Measurements from ENCODE around the gene KAZALD1.

KAZALD1 gene

DNA sequence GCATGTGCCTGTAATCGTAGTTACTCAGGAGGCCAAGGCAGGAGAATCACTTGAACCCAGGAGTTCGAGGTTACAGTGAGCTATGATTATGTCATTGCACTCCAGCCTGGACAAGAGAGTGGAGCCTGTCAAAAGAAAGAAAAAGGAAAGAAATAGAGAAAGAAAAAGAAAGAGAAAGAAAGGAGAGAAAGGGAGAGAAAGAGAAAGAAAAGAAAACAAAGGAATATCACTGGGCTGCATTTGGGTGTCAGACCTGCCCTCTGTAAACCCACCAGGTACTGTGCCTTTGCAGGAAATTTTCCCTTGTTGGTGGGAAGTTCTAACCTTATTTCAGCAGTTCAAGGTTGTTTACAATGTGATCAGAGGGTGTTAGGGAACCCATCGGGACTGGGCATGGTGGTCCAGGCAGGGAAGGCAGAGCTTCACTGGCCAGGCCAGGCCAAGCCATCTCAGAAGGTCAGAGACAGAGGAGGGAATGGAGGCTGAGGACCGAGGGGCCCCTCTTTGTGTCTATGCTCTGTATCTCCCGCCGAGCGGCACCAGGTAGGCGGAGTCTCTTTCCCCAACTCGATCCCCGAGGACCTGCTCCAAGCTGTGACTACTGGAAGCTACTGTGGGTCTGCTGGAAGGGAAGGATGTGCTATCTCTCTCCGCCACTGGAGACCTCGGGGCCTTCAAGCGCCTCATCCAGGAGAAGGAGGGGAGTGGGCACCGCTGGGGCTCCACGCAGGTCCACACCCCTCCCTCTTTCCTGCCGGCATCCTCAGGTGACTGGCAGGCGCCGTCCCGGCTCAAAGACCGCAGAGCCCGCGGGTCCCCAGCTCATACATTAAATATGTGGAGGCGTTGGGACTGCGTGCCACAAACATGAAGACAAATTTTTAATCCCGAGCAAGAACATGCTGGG is 15.2 kb upstream of the KAZALD1 start:
- in situ Hi-C loops (cut with MboI; ENCODE audit: low sequenced_read_pairs): no loop called here

GRCh38 chr10:101047268-101047667 is 14.5 kb upstream of the KAZALD1 start:
- in situ Hi-C loops (cut with MboI; ENCODE audit: low sequenced_read_pairs): no loop called here

GRCh38 chr10:101047961-101048892 is 13.6 kb upstream of the KAZALD1 start:
- in situ Hi-C loops (cut with MboI; ENCODE audit: low sequenced_read_pairs): no loop called here

DNA sequence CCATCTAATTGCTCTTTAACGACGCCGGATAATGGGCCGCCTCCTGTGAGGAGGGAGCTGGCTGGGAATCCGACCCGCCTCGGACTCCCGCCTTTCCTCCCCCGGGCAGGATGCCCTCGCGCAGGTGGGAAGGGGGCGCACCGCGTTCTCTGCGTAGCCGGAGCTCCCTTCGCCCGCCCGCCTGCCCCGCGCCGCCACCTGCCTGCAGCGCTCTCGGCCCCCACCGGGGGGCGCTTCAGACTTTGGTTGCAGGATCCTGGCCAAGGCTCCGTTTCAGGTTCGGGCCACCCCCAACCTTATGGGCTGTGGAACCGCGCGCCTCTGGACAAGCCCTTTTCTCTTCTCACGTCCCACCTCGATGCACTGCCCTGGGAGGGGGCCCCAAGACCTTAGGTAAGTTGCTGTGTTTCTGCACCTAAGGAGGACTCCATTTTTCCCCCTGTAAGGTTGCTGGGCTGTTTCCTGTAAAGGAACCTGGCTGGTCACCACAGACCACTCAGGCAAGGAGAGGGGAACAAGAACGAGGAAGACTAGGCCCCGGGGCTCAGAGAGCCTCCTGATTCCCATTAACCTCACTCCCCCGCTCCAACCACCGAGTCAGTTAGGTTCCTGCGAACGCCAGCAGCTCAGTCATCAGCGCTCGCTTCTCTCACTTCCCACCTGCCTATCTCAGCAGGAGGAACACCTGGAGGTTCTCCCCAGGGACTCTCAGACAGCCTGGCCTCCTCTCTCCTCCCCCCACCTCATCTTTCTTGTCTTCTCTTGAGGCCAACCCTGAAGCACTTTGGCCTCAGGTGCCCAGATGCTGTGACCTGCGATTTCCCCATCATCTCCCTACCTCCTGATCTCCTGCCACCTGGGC is 11.3 kb upstream of the KAZALD1 start:
- in situ Hi-C loops (cut with MboI; ENCODE audit: low sequenced_read_pairs): loop anchor here (10.0 kb wide), 1 partner anchor 94 kb away; no protein-coding TSS in a partner anchor

- in situ Hi-C loops (cut with MboI; ENCODE audit: low sequenced_read_pairs): loop anchor here (10.0 kb wide), 1 partner anchor 93 kb away; no protein-coding TSS in a partner anchor
Observed at GRCh38 chr10:101052285-101052684, 9.5 kb upstream of the KAZALD1 start.

- in situ Hi-C loops (cut with MboI; ENCODE audit: low sequenced_read_pairs): loop anchor here (10.0 kb wide), 1 partner anchor 91 kb away; no protein-coding TSS in a partner anchor
Observed at GRCh38 chr10:101053516-101053915, 8.3 kb upstream of the KAZALD1 start.

DNA sequence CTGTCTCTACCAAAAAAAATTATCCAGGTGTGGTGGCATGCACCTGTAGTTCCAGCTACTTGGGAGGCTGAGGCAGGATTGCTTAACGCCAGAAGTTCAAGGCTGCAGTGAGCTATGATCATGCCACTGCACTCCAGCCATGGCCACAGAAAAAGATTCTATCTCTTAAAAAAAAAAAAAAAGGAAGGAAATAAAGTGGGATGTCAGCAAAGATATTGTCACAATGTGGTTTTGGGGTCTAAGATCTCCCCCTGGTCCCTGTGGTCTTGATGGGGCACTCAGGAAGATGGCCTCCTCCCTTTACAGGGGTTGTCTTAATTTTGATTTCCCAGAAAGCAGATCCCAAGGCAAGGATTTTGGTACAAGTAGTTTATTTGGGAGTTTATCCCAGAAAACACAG is 7.4 kb upstream of the KAZALD1 start:
- in situ Hi-C loops (cut with MboI; ENCODE audit: low sequenced_read_pairs): loop anchor here (10.0 kb wide), 1 partner anchor 90 kb away; no protein-coding TSS in a partner anchor

DNA sequence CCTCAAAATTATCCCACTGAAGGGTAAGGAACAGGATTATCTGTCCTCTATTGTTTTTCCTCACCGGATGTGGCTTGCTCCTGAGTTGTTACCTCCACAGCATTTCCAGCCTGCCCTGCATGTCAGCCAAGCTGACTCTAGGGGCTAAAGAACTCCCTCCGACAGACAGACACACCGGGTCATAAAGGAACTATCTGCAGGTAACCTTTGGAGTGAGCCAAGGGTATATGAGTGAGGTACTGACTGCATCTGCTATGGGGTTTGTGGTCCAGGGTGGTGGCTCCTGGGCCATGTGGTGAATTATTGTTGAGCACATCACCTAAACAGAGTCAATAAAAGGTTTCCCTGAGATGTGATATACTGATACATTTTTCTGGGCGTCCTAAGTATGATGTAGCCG is 6.9 kb upstream of the KAZALD1 start:
- in situ Hi-C loops (cut with MboI; ENCODE audit: low sequenced_read_pairs): loop anchor here (10.0 kb wide), 1 partner anchor 90 kb away; no protein-coding TSS in a partner anchor

DNA sequence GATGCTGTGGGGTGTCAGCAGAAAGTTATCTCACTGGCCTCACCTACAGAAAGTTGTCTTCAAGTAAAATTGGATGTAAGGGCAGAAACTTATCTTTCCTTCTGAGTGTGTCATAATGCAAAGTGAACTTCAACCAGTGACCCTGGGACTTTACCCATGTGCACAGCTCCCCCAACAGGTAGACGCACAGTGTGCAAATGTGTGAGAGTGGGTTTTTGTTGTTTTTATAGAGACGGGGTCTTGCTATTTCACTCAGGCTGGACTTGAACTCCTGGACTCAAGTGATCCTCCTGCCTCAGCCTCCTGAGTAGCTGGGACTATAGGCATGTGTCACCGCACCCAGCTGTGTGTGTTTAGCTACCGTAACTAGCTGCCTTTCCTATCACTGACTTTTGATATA is 6.4 kb upstream of the KAZALD1 start:
- in situ Hi-C loops (cut with MboI; ENCODE audit: low sequenced_read_pairs): loop anchor here (10.0 kb wide), 1 partner anchor 89 kb away; no protein-coding TSS in a partner anchor

- in situ Hi-C loops (cut with MboI; ENCODE audit: low sequenced_read_pairs): loop anchor here (10.0 kb wide), 1 partner anchor 88 kb away; no protein-coding TSS in a partner anchor
Observed at GRCh38 chr10:101056365-101057151, 5.2 kb upstream of the KAZALD1 start.

GRCh38 chr10:101060036-101060950 is 1.5 kb upstream of the KAZALD1 start:
- in situ Hi-C loops (cut with MboI; ENCODE audit: low sequenced_read_pairs): no loop called here

- in situ Hi-C loops (cut with MboI; ENCODE audit: low sequenced_read_pairs): no loop called here
Observed at GRCh38 chr10:101060951-101061623, 702 bp upstream of the KAZALD1 start.

GRCh38 chr10:101062232-101063049 is 652 bp downstream of the KAZALD1 start:
- in situ Hi-C loops (cut with MboI; ENCODE audit: low sequenced_read_pairs): no loop called here

GRCh38 chr10:101063050-101063525 is 1.3 kb downstream of the KAZALD1 start:
- in situ Hi-C loops (cut with MboI; ENCODE audit: low sequenced_read_pairs): no loop called here

DNA sequence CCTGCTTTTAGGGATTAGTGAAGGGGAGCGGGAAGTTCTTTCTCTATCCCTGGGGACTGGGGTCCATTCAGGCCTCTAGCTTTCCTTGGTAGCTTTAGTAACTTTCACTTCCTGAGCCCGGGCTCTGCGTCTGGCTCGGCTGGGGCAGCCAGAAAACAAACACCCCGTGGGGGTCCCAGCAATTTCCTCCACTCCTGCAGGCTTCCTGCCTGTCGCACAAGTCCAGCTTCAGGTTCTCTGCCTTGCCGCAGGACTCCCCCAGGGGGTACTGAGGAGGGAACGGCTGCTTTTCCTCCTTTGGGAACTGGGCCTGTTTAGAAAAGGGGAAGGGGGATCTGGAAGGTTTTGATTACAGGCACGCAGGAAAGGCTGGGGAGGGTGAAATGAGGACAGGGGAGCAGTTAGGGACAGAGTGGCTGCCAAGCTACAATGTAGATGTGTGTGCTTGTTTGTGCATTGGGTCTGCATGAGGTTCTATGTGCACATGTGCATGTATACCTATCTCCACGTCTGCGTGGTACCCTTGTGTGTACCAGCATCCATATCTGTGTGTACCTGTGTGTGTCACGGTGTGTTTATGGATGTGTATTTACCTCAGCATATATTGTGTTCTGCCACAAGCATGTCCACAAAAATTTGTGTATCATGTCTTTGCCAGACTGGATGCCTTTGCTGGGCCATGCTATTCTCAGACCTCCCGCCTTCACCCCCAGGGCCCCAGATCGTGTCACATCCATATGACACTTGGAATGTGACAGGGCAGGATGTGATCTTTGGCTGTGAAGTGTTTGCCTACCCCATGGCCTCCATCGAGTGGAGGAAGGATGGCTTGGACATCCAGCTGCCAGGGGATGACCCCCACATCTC is 2.0 kb downstream of the KAZALD1 start:
- in situ Hi-C loops (cut with MboI; ENCODE audit: low sequenced_read_pairs): no loop called here

Measured in HL-60/S4 (cell line).